ENCODE results near the gene HPD.

DNA sequence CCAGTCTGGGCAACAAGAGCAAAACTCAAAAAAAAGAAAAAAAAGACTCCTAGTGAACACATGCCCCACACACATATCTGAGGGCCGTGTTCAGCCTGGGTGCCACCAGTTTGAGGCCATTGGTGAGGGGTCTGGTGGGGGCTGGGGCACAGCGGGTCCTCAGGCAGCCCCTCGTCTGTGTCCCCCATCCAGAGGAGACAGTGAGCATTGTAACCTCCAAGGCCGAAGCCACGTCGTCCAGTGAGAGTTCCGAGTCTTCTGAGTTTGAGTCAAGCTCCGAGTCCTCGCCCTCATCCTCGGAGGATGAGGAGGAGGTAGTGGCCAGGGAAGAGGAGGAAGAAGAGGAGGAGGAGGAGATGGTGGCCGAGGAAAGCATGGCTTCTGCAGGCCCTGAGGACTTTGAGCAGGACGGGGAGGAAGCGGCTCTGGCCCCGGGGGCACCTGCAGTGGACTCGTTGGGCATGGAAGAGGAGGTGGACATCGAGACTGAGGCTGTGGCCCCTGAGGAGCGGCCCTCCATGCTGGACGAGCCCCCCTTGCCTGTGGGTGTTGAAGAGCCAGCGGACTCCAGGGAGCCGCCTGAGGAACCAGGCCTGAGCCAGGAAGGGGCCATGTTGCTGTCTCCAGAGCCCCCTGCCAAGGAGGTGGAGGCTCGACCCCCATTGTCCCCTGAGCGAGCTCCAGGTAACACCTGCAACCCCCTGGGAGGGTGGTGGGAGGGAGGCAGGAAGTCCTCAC is 39.3 kb downstream of the HPD start:
- TF ChIP-seq, protein P1, sequence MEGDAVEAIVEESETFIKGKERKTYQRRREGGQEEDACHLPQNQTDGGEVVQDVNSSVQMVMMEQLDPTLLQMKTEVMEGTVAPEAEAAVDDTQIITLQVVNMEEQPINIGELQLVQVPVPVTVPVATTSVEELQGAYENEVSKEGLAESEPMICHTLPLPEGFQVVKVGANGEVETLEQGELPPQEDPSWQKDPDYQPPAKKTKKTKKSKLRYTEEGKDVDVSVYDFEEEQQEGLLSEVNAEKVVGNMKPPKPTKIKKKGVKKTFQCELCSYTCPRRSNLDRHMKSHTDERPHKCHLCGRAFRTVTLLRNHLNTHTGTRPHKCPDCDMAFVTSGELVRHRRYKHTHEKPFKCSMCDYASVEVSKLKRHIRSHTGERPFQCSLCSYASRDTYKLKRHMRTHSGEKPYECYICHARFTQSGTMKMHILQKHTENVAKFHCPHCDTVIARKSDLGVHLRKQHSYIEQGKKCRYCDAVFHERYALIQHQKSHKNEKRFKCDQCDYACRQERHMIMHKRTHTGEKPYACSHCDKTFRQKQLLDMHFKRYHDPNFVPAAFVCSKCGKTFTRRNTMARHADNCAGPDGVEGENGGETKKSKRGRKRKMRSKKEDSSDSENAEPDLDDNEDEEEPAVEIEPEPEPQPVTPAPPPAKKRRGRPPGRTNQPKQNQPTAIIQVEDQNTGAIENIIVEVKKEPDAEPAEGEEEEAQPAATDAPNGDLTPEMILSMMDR (IDR thresholded peaks at IDR 0.05; ENCODE audit: low read depth, low read length) = no peak
- TF ChIP-seq POLR2A (IDR thresholded peaks at IDR 0.05; ENCODE audit: extremely low read depth, insufficient read length) (no peak), MYC (IDR thresholded peaks at IDR 0.05; ENCODE audit: low read depth, low read length) (no peak)
- TF ChIP-seq, protein P2, sequence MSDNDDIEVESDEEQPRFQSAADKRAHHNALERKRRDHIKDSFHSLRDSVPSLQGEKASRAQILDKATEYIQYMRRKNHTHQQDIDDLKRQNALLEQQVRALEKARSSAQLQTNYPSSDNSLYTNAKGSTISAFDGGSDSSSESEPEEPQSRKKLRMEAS (IDR thresholded peaks at IDR 0.05; ENCODE audit: low read depth, low read length) = no peak
